COLO829 (cell line): ENCODE results near the gene PRODH2.

Experiments used
- DNase-seq: peaks from one replicate; pipeline ENCODE4 v3.0.0; 2012; ENCODE audit warnings: low spot score

Gene PRODH2

GRCh38 chr19:35757231-35757748 lies 55.4 kb downstream of the PRODH2 start:
- no peak for DNase-seq

DNA sequence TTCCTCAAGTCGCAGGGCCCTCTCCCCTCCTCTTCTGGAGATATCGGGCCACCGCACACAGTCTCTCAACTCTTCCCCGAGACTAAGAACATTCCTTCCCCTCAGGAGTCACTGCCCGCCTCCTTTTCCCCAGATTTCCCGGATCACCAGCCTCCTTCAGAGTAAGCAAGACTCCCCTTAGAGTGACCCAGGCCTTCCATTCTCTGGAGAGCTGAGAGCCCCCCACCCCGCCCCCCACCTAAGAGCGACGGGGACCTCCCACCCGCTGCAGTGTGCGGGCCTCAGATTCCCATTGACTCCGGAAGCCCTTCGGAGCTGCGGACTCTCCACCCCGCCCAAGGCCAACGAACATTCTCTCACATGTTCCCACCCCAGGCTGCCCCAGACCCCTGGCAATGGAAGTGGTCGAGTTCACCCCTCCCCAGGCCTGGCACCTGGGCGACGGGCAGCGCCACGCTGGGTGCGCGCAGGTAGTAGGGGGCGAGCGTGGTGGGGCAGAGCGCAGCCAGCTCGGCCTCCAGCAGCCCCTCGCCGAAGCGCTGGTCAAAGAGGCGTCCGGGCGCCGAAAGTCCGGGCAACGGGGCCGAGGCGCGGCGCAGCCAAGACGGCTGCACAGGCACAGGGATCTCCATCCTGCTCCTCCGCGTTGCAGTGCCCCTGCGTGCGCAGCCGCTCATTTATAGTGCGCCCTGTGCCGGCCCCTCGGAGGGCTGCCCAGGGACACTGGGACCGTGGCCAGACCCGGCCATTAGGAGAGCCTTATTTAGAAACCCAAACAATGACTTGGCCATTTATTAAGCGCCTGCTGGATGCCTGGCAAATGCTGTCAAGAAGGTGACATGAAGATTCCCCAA lies 56.0 kb downstream of the PRODH2 start, which contains the start of gene HSPB6:
Gene HSPB6, minus strand, starts transcription at position 653 of the 854 bp plus-strand sequence. Its CDS starts 21 bp downstream, at position 632.
- no peak for DNase-seq

DNA sequence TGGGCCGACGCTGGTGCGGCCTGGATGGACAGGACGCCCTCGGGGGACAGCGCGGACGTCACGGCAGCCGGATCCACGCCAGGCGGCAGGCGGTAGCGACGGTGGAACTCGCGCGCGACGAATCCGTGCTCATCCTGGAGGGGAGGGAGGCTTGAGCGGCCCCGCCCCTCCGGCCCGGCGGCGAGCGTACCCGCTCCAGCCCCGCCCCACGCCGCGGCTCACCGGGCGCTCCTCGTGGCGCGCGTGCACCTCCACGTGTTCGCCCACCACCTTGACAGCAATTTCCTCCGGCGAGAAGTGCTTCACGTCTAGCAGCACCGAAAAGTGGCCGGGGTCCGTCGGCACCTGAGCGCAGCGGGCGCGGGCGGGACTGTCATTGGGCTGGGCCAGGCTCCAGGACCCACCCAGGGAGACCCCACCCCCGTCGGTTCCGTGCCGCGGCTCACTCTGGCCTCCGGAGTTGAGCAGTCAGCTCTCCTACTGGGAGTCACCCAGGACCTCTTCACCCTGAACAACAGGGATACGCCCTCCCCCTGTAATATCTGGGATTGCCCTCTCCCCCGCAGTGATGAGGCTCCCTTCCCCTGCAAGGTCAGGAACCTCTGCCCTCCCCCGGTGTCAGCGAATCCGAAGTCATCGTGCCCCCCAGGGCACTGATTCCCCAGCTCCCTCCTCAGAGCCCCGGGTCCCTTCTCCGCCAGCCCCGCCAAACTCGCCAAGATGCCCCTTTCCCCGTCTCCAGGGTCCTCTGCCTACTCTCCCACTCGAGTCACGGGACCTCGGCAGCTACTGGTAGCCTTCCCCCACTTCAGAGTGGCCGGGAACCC lies 56.9 kb downstream of the PRODH2 start:
- no peak for DNase-seq

DNA sequence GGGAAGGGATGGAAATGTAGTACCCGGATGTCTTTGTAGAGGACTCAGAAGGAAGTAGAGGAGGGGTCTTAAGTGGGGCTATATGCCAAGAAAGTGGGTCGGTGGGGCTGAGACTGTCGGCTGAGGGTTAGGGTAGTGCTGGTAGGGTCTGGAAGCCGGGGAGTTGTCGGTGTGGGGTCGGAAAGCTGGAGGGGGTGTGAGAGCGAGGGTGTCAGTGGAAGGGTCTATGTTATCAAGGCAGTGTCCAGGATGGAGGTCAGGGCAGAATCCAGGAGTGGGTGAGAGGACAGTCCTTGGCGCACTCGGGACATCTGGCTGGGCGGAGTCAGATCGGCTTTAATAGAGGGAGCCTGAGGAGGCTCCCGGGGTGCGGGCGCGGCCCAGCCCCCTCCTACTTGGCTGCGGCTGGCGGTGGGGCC lies 57.5 kb downstream of the PRODH2 start:
- no peak for DNase-seq

GRCh38 chr19:35754370-35755130 lies 58.1 kb downstream of the PRODH2 start:
- no peak for DNase-seq

DNA sequence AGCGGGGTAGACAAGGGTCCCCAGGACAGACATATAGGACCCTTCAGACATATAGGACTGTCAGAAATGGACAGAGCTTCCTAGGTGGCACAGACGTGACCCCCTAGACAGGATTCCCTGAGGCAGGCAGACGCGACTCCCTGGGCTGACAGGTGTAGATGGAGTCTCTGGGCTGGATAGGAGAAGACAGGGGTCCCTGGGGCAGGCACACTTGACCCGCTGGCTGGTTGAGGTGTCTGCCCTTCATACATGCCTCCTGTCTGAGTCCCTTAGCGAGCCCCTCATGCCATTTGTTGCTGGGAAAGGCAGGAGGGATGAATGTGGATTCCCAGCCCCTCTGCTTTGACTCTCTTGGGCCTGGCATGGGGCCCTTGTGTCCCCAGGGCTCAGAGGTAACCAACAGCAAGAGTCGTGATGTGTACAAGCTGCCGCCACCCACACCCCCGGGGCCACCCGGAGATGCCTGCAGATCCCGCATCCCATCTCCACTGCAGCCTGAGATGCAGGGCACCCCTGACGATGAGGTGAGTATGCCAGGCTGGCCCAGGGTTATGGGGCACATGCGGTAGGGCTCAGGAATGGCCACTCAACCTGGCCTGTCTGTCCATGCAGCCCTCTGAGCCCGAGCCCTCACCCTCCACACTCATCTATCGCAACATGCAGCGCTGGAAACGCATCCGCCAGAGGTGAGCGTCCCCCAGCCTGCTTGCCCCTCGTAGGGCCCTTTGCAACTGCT lies 58.8 kb downstream of the PRODH2 start:
- no peak for DNase-seq

GRCh38 chr19:35752746-35753350 lies 59.8 kb downstream of the PRODH2 start:
- no peak for DNase-seq

GRCh38 chr19:35751839-35752745 lies 60.6 kb downstream of the PRODH2 start:
- DNase-seq: no peak

DNA sequence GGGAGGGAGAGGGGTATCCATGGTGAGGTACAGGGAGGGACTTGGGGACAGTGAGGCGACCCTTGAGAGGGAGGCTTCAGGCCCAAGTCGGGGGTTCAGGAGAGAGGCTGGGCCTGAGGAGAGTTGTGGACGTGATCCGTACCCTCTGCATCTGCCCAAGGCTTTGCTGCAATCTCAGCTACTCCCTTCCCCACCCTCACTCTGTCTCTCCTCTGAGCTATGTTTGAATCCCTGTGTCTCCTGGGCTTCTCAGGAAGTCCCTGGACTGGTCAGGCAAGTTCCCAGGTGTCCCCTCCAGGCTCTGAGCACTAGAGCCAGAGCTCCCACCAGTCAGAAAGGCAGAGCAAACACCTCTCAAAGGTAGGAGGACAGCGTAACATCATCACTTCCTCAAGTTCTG lies 62.5 kb downstream of the PRODH2 start:
- DNase-seq: no peak
